GM12865 (cell line): Measurements from ENCODE around the gene MAN2B1.
"Not testable (repeated sequence)": the region's sequence is repeated elsewhere in the genome, so short reads cannot be mapped to it uniquely, and the experiment has no call there.

Experiments
- DNase-seq: peaks from one replicate; pipeline ENCODE4 v3.0.0; 2010; ENCODE audit warnings: low read depth
- H3K4me3 ChIP-seq: 2 replicates; pipeline ENCODE4 v1.5.1; 2011; ENCODE audit warnings: mild to moderate bottlenecking, low read depth, low read length, control low read depth
- TF ChIP-seq, protein P1 (sequence below): IDR thresholded peaks from 2 replicates; pipeline ENCODE4 v1.5.1; 2011; ENCODE audit warnings: low read length, control low read depth, low read depth, inconsistent platforms; ENCODE audit not compliant: insufficient read depth; ENCODE audit errors: missing control alignments

Gene MAN2B1

DNA sequence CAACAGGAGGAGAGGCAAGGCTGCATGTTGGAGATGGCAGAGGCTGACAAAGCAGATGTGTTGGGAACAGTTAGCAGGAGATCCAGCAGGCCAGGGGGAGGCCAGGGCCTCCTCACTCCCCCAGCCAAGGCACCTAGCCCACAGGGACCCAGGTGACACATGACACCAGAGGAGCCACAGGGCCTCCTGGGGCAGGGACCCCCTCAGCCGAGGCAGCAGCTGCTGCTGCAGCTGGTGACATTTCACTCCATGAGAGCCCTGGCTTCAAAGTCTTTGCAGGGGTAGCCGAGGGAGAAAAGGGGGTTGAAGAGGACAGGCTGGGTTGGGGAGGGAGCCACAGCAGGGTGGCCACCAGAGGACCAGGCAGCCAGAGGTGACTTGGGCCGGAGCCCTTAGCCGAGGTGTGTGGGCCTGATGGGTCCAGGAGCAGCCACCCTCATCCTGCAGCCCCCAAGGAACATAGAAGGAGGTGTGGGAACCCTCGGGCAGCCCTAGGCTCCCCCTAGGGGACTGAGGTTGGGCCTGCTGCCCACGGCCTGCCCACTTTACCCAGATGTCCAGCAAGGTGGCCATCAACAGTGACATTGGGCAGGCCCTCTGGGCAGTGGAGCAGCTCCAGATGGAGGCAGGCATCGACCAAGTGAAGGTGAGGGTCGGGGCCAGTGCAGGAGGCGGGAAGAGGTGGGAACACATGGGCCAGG, 21.1 kb upstream of the MAN2B1 start, which contains the start of gene GNG14:
Gene GNG14 (plus strand): TSS at position 503 of the 701 bp plus-strand sequence. CDS start 51 bp downstream, at position 554.
- DNase-seq = no peak
- H3K4me3 ChIP-seq = no peak within 1 kb of the TSS
- TF ChIP-seq, protein P1, sequence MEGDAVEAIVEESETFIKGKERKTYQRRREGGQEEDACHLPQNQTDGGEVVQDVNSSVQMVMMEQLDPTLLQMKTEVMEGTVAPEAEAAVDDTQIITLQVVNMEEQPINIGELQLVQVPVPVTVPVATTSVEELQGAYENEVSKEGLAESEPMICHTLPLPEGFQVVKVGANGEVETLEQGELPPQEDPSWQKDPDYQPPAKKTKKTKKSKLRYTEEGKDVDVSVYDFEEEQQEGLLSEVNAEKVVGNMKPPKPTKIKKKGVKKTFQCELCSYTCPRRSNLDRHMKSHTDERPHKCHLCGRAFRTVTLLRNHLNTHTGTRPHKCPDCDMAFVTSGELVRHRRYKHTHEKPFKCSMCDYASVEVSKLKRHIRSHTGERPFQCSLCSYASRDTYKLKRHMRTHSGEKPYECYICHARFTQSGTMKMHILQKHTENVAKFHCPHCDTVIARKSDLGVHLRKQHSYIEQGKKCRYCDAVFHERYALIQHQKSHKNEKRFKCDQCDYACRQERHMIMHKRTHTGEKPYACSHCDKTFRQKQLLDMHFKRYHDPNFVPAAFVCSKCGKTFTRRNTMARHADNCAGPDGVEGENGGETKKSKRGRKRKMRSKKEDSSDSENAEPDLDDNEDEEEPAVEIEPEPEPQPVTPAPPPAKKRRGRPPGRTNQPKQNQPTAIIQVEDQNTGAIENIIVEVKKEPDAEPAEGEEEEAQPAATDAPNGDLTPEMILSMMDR = no peak

DNA sequence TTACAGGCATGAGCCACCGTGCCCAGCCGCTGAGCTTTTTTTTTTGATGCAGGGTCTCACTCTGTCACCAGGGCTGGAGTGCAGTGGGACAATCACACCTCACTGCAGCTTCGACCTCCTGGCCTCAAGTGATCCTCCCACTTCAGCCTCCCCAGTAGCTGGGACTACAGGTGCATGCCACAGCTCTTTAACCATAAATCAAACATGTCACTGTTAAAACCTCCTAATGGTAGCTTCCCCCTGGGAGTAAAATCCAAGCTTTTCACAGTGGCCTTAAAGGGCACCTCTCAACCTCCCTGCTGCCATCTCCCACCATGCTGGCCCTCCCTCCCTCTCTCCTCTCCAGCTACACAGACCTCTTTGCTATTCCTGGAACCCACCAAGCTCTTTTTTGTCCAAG, 19.3 kb upstream of the MAN2B1 start:
- DNase-seq = no peak
- TF ChIP-seq, protein P1 = no peak
- no peak overlapping the region for H3K4me3 ChIP-seq

DNA sequence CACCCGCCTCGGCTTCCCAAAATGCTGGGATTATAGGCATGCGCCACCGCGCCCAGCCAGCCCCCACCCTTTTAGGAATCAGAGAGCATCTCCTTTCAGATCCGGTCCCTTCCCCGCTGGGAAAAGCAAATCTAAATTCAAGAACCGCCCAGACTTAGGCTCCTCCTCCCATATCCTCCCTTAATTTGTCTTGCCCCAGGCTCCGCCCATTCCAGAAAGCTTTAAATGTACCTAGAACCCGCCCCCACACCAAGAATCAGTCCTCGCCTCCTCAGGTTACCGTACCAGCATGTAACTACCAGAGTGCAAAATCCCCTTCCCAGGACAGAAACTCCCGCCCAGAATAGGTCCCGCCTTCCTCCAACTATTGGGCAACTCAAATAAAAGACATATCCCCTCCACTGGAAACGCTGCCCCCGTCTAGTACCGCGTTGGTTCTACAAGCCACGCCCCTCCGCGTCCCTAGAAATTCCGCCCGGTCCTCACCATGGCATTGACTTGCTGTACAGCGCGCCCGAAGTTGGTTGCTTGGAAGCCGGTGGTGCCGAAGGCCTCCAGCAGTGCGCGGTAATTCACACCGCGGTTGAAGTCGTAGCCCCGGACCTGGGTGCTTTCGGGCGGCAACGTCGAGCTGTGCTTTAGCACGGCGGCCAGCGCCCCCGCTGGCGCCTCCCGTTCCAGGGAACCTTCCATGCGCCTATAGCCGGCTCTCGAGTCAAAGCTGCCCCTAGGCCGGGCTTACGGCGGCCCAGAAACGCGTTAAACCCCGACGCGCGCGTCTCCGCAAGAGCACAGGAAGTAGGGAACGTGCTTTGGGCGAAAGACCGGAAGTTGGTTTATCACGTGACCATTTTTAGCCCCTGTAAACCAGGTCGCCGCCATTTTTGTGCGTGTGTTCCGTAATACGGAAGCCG, 14.8 kb upstream of the MAN2B1 start, which contains the start of gene DHPS:
Gene DHPS (minus strand): TSS at position 807 of the 914 bp plus-strand sequence. CDS start 114 bp downstream, at position 693.
- TF ChIP-seq, protein P1 = no peak
- peak within 1 kb of the TSS; percentile 89 for H3K4me3 ChIP-seq
- DNase-seq = peak; percentile 99

DNA sequence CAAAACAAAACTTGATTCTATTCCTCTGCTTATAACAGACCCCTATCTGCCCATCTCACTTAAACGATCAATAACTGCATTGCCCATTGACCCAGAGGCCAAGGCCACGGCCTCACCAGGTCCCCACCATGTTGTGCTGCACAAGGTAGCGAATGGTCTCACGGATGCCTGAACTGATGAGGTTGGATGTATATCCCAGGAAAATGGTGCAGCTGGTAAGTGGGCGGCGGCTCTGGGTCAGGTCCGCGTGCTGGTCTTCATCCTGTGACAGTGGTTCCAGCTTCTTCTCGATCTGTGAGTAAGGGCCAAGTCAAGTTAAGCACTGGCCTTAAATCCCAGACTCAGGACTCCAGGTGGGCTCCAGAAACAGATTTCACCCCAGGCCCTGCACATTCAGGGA, 13.5 kb upstream of the MAN2B1 start:
- TF ChIP-seq, protein P1 = no peak
- H3K4me3 ChIP-seq = peak overlapping the region; percentile 15; the same call in 1 of the 2 replicates
- DNase-seq = no peak

DNA sequence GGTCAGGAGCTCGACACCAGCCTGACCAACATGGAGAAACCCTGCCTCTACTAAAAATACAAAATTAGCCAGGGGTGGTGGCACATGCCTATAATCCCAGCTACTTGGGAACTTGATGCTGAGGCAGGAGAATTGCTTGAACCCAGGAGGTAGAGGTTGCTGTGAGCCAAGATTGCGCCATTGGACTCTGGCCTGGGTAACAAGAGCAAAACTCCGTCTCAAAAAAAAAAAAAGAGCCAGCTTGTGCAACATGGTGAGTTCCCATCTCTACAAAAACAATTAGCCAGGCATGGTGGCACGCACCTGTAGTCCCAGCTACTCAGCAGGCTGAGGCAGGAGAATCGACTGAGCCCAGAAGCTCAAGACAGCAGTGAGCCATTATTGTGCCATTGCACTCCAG, 11.5 kb upstream of the MAN2B1 start:
- not testable (repeated sequence) for DNase-seq, H3K4me3 ChIP-seq

DNA sequence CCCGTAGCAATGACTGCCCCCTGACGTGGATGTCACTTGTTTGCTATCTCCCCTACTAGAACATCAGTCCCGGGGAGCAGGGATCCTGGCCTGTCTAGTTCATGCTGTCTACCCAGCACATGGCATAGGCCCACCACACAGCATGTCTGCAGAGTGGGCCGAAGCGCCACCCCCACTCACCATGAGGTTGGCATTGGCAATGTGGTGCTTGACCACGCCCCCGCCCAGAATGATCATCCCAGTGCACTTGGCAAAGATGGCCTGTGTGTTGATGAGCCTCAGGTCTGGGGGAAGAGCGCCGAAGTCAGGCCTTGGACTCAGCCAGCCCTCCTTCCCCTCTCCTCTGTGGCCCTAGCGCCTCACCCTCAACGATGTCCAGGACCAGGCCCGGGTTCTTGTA, 10.4 kb upstream of the MAN2B1 start:
- DNase-seq = no peak
- H3K4me3 ChIP-seq = no peak overlapping the region
- TF ChIP-seq, protein P1 = no peak

DNA sequence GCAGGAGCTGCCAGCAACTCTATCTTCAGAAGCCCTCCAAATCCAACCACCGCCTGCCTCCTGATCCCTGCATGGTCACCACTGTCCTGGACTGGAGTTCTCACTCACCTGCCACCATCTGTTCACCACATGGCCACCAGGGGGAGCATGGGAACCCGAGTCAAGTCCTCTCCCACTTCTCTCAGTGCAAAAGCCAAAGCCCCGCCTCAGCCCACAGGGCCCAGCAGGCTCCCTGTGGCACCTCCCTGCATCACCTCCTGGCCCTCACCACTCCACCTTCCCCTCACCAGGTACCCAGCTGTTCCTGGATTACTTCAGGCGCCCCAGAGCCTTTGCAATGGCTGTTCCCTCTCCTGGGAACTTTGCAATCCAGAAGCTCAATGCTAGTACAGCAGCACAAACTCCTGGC, 9.8 kb upstream of the MAN2B1 start:
- DNase-seq = peak; percentile 89
- TF ChIP-seq, protein P1 = peak; percentile 95
- no peak overlapping the region for H3K4me3 ChIP-seq
